NCI-H2081 treated with DMSO at 0.1 percent for 48 hours (cell line): ENCODE measurements around the gene GLRA3.
"Not testable (repeated sequence)": the region's sequence is repeated elsewhere in the genome, so short reads cannot be mapped to it uniquely, and the experiment has no call there.

ENCODE experiments used
- DNase-seq: peaks from one replicate; lab custom pipeline; 2025; lab: John Stamatoyannopoulos, UW

GLRA3 gene

DNA sequence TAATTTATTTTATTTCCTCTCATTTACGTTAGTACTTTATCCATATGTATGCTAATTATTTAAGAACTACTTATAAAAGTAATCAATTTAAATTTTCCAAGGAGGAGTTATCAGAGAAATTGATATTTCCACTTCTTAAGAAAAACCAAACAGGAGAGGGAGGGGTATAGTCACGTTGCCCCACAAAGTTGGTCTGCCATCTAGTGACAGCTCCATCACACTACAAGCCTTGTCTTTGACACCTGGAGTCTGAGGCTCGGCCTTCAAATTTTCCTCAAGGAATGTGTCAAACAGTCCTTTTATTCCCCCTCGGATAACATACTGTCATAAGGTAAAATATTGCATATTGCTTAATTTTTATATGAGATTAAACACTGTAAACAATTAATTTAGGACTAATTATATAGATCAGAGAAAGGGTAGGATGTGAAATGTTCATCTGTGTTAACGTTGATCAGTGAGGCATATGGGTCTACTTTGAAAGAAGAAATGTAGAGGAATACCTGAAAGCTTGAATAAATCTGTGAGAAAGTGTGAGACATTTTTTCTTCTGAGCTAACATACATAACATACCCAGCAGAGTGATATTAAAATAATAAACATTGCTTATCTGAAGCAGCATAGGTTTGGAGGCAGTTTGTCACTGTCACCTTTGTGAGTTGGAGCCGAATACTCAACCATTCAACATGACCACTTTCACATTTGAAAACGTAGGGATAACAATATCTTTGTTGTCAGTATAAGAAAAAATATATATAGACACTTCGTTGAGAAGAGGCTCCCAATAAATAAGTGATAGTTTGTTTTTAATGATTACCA, 114.4 kb downstream of the GLRA3 start:
- DNase-seq: no peak

DNA sequence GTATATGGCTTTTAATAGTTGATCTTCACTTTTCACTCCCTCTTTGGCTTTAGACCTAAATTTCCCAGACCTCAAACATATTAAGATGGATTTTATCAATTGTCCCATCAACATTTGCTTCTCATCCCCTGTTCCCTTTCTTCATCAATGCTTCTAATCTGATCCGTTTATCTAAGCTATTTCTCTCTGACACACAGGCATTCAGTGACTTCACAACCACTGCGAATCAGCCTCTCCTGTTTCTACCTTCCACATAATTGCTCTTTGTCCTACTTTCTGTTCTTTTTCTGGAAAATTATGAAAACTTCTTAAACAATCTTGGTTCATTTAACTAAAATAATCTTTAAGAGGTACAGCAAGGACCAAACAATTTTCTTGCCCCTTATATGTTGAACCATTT, 115.2 kb downstream of the GLRA3 start:
- DNase-seq: no peak

DNA sequence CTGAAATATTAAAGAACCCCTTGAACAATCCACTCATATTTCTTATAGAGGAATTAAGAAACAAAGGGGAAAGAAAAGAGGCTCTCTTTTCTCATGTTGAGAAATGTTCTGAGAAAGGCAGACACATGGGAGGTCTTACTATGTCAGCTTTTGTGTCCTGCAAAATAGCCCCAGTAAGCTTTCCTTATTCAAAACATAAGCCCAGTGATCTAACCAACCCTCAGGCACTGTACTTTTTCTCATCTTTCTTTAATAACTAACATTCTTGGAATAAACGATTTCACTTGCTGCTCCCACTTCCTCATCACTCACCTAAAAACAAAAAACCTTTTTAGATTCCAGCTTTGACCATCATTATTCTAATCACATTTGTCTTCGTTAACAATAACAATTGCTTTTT, 115.9 kb downstream of the GLRA3 start:
- DNase-seq: no peak

DNA sequence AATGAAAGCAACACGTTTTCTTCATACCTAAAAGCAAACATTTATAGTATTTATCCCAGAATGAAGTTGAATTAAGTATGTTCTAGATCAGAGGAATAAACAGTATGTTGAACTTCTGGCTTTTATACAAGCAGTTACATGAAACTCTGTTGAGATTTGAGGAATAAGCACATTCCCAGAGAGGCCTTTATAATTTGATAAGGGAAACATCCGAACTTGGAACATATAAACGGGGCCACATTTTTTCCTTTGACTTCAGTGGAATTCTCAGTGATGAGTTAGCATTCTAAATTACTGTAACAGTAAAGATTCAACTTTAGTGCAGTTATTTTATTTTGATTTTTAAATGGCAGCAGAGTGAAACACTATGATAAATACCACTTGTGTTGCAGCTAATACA, 119.5 kb downstream of the GLRA3 start:
- no peak for DNase-seq

DNA sequence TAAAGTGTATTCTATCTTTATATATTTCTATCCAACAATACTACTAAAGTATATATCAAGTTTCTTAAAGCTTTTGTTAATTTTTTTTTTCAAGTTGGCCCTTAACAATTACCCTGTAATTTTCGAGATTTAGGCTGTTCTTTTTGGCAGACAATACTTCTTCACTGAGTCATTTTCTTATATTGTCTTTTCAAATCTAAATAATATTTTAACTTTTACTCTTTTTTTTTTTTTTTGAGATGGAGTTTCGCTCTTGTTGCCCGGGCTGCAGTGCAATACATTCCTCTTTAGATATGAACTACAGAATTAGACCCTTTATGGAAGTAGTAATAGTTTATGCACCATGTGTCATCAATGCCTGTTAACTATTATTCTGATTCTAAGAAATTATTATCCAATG, 120.7 kb downstream of the GLRA3 start:
- DNase-seq: no peak

DNA sequence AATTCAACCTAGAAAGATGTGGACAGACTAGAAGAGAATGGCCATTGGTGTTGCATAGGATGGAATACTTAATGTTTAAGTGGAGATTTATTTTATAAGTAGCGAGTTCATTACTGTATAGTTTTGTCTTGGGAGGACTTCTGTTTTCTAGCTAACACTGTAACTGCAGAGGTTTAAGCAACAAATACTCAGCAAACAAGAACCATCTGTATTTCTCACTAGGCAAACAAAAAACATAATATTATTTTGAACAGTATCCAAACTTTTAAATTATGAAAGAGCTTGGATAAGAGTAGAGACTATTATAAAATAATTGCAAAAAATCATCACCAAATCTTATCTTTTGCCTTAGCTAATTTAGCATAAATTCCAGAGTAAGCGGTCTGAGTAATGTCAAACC, 121.1 kb downstream of the GLRA3 start:
- no peak for DNase-seq

DNA sequence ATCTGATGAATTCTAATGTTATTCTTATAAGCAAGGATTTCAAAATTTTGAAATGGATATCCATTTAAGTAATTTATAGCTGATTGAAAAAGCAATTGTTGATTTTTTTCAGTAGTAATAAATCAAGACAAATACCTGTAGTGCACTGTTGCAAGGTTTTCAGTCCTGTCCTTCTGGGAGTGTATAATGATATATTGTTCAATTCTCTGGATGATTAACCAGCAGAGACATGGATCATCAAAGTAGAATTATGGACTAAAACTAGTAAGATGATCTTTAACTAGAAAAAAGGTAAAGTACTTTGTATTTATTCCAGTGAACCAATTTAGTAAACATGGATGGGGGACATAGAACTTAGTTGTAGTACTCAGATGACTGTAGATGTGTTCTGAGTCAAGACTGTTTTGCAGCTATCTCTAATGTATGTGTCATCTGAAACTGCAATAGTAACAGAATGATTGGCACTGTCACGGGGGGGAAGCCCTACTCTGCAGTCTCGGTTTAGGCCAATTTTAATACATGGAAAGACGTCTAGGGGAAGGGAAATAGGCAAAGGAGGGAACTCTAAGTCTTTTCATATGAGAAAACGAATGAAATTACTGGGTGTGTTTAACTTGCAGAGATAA, 121.9 kb downstream of the GLRA3 start:
- no peak for DNase-seq

DNA sequence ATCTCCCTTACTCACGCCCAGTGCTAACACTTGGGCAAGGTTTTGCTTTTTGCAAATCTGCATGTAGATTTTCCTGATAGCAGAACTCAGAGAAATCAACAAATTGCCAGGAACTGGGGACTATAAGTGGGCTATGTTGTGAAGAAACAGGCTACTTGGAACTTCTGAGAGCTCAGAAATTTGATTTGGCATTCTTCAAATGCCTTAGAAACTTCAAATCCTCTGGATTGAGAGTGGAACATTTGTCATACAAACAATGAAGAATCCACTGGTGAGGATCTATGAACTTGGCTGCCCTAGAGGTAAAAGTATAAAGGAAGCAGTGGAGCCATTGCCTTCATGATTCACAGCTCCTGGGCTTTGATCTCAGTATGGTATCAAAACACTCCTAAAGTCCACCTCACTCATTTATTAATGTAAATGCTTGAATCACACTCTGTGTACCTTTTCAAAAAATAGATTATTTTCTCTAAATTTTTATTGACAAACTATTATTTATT, 126.0 kb downstream of the GLRA3 start:
- no peak for DNase-seq

DNA sequence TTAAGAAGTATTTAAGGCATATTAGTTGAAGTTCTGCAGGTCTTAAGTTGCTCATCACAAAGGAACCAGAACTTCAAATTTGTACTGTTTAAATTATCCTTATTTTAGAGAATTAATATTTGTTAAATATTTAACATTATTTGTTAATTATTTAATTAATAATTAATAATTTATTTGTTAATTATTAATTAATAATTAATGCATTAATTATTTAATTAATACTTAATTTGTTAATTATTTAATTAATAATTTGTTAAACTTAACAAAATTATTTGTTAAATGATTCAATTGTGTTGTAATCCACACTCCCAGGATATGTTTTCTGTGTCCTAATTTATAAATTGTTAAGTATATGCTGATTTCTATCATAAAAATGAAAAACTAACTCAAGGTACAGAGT, 129.4 kb downstream of the GLRA3 start:
- DNase-seq: no peak

DNA sequence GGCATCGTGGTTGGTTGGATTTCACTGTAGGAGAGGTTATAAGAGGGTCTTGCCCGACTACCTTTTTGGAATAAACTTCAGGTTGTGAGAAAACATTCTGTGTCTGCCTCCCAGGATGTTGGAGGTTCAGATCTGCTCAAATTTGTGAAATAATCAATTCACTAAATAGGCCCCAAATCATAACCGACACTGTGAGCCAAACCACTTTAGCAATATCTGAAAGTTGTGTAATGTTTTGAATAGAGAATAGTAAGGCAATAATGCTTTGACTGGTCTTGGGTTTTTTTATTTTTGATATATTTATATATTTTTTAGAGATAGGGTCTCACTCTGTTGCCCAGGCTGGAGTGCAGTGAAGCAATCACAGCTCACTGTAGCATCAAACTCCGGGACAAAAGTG, 131.2 kb downstream of the GLRA3 start:
- DNase-seq: no peak

DNA sequence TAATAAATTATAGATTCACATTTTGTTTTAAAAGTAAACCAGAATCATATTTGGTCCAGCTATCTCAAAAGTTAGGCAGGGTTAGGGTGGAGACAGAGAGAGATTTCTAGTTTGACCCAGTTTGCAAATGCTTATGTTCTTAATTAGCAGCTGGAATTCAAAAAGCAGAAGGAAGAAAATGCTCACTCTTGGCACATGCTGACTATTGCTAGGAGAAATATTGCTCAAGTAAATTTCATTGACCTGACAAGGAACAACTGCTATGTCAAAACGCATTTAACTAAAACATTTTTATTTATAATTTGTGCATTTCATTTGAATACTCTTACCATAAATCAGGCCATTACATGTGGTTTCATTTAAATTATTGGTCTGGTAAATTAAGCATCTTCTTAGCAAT, 131.8 kb downstream of the GLRA3 start:
- no peak for DNase-seq

DNA sequence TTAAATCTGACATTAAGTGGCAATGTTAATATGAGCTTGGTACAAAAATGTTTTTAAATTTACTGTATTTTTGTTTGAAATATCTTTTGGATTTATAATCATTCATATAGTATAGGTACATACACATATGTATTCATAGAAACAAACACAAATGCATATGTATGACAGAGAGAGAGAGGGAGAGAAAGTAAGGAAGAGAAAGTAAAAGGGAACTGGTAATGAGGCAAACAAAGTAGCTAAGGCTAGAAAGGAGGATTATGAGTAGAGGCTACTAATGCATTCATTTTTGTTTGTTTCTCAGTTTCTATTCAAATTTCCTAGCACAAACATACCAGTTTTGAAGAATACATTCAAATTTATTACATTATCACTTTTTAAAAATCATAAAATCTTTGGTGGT, 132.4 kb downstream of the GLRA3 start:
- no peak for DNase-seq

DNA sequence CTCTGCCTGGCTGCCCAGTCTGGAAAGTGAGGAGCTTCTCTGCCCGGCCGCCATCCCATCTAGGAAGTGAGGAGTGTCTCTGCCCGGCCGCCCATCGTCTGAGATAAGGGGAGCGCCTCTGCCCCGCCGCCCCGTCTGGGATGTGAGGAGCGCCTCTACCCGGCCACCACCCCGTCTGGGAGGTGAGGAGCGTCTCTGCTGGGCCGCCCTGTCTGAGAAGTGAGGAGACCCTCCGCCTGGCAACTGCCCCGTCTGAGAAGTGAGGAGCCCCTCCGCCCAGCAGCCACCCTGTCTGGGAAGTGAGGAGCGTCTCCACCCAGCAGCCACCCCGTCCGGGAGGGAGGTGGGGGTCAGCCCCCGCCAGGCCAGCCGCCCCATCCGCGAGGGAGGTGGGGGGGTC, 137.2 kb downstream of the GLRA3 start:
- not testable (repeated sequence) for DNase-seq

DNA sequence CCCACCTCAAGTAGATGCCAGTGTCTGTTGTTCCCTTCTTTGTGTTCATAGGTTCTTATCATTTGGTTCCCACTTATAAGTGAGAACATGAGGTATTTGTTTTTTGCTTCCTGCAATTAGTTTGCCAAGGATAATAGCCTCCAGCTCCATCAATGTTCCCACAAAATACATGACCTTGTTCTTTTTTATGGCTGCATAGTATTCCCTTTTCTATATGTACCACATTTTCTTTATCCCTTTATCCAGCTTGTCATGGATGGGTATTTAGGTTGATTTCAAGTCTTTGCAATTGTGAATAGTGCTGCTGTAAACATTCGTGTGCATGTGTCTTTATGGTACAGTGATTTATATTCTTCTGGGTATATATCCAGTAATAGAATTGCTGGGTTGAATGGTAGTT, 138.4 kb downstream of the GLRA3 start:
- DNase-seq: no peak

DNA sequence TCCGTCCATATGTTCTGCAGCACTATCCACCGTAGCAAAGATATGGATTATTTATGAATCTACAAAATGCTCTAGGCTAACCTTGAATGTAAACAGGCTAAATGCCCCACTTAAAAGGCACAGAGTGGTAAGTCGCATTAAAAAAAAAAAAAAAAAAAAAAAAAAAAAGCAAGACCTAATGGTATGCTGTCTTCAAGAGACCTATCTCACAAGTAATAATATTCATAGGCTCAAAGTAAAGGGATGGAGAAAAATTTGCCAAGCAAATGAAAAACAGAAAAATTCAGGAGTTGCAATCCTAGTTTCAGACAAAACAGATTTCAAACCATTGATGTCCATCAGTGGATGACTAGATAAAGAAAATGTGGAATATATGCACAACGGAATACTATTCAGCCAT, 139.4 kb downstream of the GLRA3 start:
- DNase-seq: no peak

DNA sequence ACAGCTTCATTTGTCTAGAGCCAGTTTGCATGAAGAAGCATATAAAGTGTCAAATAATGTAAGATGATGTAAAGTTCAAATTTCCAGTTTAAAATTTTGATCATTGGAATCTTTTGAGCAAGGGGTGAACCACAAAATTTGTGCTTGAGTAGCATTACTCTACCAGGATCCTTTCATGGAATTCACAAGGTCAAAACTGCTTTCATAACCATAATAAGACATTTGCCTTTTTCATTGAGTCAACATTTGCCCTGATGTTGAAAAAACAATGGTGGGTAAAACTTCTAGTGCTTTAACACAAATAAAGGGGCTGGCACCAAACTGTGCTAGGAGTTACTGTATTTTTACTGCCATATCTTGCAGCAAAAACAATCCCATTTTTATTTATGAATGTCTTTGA, 142.2 kb downstream of the GLRA3 start:
- DNase-seq: no peak

DNA sequence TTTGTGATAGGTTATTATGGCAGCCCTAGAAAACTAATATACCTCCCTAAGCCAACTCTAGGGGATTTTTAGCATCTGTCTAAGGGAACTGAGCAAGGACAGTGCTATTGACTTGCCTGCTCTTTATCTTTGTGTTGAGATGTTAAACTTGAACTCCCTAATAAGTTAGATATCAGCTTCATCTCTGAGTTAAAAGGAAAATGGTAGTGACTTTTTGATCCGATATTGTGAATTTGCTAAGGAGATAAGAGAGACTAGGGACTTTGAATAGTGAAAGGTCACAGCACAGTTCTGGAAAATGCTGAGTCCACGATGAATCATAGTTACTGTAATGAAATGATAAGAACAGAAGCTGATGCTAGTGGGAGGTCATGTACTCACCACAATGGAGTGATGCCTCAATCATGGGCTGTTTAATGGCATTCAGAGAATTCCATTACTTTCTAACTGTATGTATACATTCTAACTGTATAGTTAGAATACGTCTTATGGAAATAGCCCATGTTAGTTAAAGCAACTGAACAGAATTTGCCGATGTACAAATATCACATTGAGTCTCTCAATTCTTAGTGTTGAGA, 147.2 kb downstream of the GLRA3 start:
- no peak for DNase-seq

DNA sequence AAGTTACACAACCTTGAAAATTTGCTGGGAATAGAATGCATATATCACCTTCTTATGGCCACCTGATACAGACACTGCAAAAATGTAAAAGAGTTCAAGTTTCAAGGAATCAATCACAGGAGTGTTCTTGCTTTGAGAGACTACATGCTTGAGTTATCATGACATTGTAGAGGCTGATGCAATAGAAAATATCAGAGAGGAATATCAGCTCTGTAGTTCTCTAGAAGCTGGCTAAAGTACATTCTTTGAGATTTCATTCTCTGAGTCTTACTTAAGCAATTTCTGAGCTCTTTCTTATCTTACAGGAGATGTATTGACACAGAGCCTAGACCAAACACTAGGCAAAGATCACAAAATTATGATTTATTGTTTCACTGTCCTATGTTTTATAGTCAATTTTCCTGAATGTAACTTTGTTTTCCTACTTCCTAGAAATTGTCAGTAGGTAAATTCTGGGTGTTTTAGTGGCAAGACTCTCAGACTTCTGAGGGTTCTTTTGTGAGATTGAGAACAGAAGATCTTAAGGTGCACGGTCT, 154.7 kb downstream of the GLRA3 start:
- DNase-seq: no peak

DNA sequence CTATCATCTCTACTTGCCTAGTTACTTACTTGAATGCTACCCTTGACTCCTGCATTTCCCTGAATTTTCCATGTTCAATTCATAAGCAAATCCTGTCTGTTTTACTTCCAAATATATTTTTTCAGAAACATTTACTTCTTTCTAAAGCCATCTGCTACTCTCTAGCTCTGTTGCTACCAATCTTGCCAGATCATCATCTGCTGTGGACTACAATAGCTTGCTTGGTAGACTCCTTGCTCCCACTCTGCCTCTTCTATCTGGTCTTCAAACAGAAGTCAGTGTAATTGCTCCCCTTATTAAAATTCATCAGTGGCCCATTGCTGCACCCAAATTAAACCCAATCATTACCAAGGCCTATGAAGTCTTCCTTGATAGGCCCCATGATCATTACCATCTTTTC, 155.2 kb downstream of the GLRA3 start:
- no peak for DNase-seq

DNA sequence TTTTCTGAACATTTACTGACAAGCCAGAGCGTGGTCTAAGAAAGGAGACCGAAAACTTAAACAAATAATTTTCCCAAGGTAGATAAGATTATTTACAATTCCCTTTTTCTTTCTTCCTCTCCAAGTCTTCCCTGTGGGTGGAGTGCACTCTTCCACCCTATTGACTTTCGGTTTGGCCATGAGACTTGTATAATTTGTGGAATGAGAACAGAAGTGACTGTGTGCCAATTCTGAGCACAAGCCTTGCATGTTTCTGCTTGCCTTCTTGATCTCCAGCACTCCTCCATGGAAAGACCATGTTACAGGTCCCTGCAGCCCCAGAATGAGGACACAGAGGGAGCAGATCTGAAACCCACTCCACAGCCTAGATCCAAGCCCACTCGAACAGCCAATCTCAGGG, 156.8 kb downstream of the GLRA3 start:
- no peak for DNase-seq

DNA sequence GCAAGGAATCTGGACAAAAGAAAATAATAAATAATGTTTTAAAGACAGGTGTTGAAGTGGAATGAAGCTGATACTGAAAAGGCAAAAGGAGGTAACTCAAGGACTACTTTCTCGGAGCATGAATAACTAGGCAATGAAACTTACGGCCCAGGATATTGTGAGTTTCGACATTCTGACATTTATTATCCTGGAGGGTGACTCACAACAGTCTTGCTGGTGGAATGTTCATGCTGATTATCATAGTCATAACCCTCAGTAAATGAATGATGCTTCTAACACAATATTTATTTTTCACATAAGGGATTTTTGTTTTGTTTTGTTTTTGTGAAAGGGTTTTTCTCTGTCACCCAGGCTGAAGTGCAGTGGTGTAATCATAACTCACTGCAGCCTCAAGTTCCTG, 159.8 kb downstream of the GLRA3 start:
- DNase-seq: no peak

DNA sequence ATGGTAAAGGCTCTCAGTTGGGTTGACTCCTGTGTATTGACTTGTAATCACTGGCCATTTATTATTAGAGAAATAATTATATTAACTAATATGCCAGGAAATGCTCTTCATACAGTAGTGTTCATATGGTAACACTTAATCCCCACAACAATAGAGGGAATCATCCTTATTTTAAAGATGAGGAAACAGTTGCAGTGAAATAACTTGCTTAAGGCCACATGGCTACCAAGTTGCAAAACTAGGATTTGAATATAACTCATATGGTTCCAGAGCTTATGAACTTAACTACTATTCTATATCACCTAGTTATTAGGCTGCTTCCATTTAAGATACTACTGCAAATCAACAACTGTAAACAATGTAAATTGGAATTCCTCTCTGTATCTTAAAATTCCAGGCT, 163.2 kb downstream of the GLRA3 start:
- no peak for DNase-seq

DNA sequence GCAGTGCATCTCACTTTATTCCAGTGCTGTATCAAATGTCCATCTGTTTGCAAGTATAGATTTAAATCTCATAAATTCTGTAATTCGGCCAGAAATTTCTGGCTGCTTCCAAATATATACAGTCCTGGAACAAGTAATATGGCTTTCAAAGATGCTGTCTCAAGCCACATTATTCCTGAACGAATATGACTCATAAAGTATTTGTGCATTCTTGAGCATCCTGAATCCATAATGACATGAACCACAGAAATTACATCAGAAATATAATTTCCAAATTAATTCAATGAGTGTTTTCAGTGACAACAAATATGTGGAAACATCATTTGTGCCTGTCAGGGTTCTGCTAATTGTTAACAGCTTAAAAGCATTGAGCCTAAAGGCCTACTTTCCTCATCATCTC, 165.8 kb downstream of the GLRA3 start:
- no peak for DNase-seq
